Astrocyte (in vitro differentiated cells and primary cell): ENCODE measurements around the gene KLK13. TPM values are rescaled to one million over a fixed set of nuclear protein-coding genes. Genes with fewer than 3 reads are reported as not detected.

Source experiments
- DNase-seq: peaks from one replicate; pipeline ENCODE4 v3.0.0-alpha.2; 2010; ENCODE audit warnings: low read depth
- FAIRE-seq: peaks from 2 replicates; lab custom pipeline; 2011; peaks lifted over from hg19 to GRCh38; lab: Jason Lieb, UNC
- H2AFZ ChIP-seq: 2 replicates; pipeline ENCODE4 v1.6.0; 2012; ENCODE audit warnings: low read depth, low read length, inconsistent platforms
- H3K27ac ChIP-seq: 2 replicates; pipeline ENCODE4 v1.5.1; 2011; ENCODE audit warnings: low read depth, low read length, inconsistent platforms
- H3K27me3 ChIP-seq: 2 replicates; pipeline ENCODE4 v1.6.0; 2011; ENCODE audit warnings: low read length, inconsistent platforms; ENCODE audit not compliant: insufficient read depth
- H3K36me3 ChIP-seq: 2 replicates; pipeline ENCODE4 v1.5.1; 2011; ENCODE audit warnings: low read length, inconsistent platforms; ENCODE audit not compliant: insufficient read depth
- H3K4me1 ChIP-seq: 2 replicates; pipeline ENCODE4 v1.5.1; 2011; ENCODE audit warnings: low read length, inconsistent platforms; ENCODE audit not compliant: insufficient read depth
- H3K4me2 ChIP-seq: 2 replicates; pipeline ENCODE4 v1.6.0; 2012; ENCODE audit warnings: low read length, inconsistent platforms
- H3K4me3 ChIP-seq: 2 replicates; pipeline ENCODE4 v1.5.1; 2011; ENCODE audit warnings: low read depth, mild to moderate bottlenecking, low read length, inconsistent platforms; ENCODE audit not compliant: insufficient read depth
- H3K79me2 ChIP-seq: 2 replicates; pipeline ENCODE4 v1.6.0; 2012; ENCODE audit warnings: mild to moderate bottlenecking, low read length, inconsistent platforms; ENCODE audit not compliant: insufficient read depth
- H3K9ac ChIP-seq: 2 replicates; pipeline ENCODE4 v1.6.0; 2012; ENCODE audit warnings: mild to moderate bottlenecking, low read length, inconsistent platforms
- H3K9me3 ChIP-seq: 2 replicates; pipeline ENCODE4 v1.5.1; 2012; ENCODE audit warnings: low read depth, mild to moderate bottlenecking, low read length, inconsistent platforms; ENCODE audit not compliant: insufficient read depth
- H4K20me1 ChIP-seq: 2 replicates; pipeline ENCODE4 v1.6.0; 2012; ENCODE audit warnings: low read length, inconsistent platforms; ENCODE audit not compliant: insufficient read depth
- H3K27ac Mint-ChIP-seq: one replicate; pipeline ENCODE4 v1.8.0; 2021; ENCODE audit warnings: mild to moderate bottlenecking, mixed read lengths; ENCODE audit not compliant: unreplicated experiment
- H3K27me3 Mint-ChIP-seq: one replicate; pipeline ENCODE4 v1.8.0; 2021; ENCODE audit warnings: low read depth, mixed read lengths; ENCODE audit not compliant: unreplicated experiment
- H3K36me3 Mint-ChIP-seq: one replicate; pipeline ENCODE4 v1.8.0; 2021; ENCODE audit warnings: low read depth, mixed read lengths; ENCODE audit not compliant: unreplicated experiment
- H3K4me1 Mint-ChIP-seq: one replicate; pipeline ENCODE4 v1.8.0; 2021; ENCODE audit warnings: low read depth, mixed read lengths; ENCODE audit not compliant: unreplicated experiment
- H3K4me3 Mint-ChIP-seq: one replicate; pipeline ENCODE4 v1.8.0; 2021; ENCODE audit warnings: mild to moderate bottlenecking, moderate library complexity, mixed read lengths; ENCODE audit not compliant: unreplicated experiment
- H3K9me3 Mint-ChIP-seq: one replicate; pipeline ENCODE4 v1.8.0; 2021; ENCODE audit warnings: mild to moderate bottlenecking, mixed read lengths; ENCODE audit not compliant: unreplicated experiment
- CTCF ChIP-seq: IDR thresholded peaks from 2 replicates; pipeline ENCODE4 v1.5.1; 2011; ENCODE audit warnings: low read depth, mild to moderate bottlenecking, inconsistent platforms, low read length, moderate library complexity; ENCODE audit not compliant: insufficient read depth
- EZH2 ChIP-seq: IDR thresholded peaks from 2 replicates; pipeline ENCODE4 v1.6.1; 2012; ENCODE audit warnings: mild to moderate bottlenecking, low read length, inconsistent platforms; ENCODE audit not compliant: insufficient read depth
- total RNA-seq: library from RNA; stranded (reverse); gene quantifications from 2 replicates; pipeline ENCODE4 v1.2.1, GENCODE V29; 2021

The KLK13 gene
- total RNA-seq, 1 donor from 2014 or later = 0.32 TPM

GRCh38 chr19:51023946-51024345 lies 40.9 kb downstream of the KLK13 start:
- Histone ChIP-seq H4K20me1 (no peaks in the 10 kb centered on the region), H3K9me3 (no peaks in the 10 kb centered on the region), H3K27me3 (no peaks in the 10 kb centered on the region), H3K27ac (no peak overlapping the region), H3K4me3 (no peak overlapping the region), H3K36me3 (no peaks in the 10 kb centered on the region), H3K79me2 (no peaks in the 10 kb centered on the region), H3K4me1 (no peaks in the 10 kb centered on the region), H3K9ac (no peak overlapping the region), H2AFZ (no peak overlapping the region), H3K4me2 (no peak overlapping the region)
- no peaks in the 10 kb centered on the region for H3K4me1 Mint-ChIP-seq
- H3K4me3 Mint-ChIP-seq = no peak overlapping the region
- DNase-seq = no peak
- H3K27me3 Mint-ChIP-seq = peaks cover 57% of the 10 kb centered on the region
- no peak overlapping the region for H3K27ac Mint-ChIP-seq
- FAIRE-seq = no peak
- no peak for TF ChIP-seq CTCF
- no peak for TF ChIP-seq EZH2
- no peaks in the 10 kb centered on the region for H3K9me3 Mint-ChIP-seq
- no peaks in the 10 kb centered on the region for H3K36me3 Mint-ChIP-seq

GRCh38 chr19:51022526-51022925 lies 42.4 kb downstream of the KLK13 start:
- Histone ChIP-seq H3K4me1 (no peaks in the 10 kb centered on the region), H3K79me2 (no peaks in the 10 kb centered on the region), H3K4me3 (no peak overlapping the region), H3K27ac (no peak overlapping the region), H3K9me3 (no peaks in the 10 kb centered on the region), H2AFZ (no peak overlapping the region), H3K4me2 (no peak overlapping the region), H3K36me3 (no peaks in the 10 kb centered on the region), H3K27me3 (no peaks in the 10 kb centered on the region), H4K20me1 (no peaks in the 10 kb centered on the region), H3K9ac (no peak overlapping the region)
- no peak overlapping the region for H3K4me3 Mint-ChIP-seq
- H3K4me1 Mint-ChIP-seq = peaks cover 2% of the 10 kb centered on the region
- DNase-seq (no peak), FAIRE-seq (no peak)
- no peak overlapping the region for H3K27ac Mint-ChIP-seq
- H3K27me3 Mint-ChIP-seq = peaks cover 57% of the 10 kb centered on the region
- no peaks in the 10 kb centered on the region for H3K36me3 Mint-ChIP-seq
- H3K9me3 Mint-ChIP-seq = peaks cover 2% of the 10 kb centered on the region
- TF ChIP-seq EZH2 (no peak), CTCF (no peak)

GRCh38 chr19:51020988-51021651 lies 43.8 kb downstream of the KLK13 start:
- H4K20me1 ChIP-seq = no peaks in the 10 kb centered on the region
- Mint-ChIP-seq H3K4me3 (no peak overlapping the region), H3K27me3 (peaks cover 61% of the 10 kb centered on the region), H3K9me3 (peaks cover 5% of the 10 kb centered on the region), H3K36me3 (no peaks in the 10 kb centered on the region), H3K4me1 (peaks cover 5% of the 10 kb centered on the region), H3K27ac (no peak overlapping the region)
- H3K27ac ChIP-seq = no peak overlapping the region
- no peak overlapping the region for H3K4me2 ChIP-seq
- H3K9me3 ChIP-seq = no peaks in the 10 kb centered on the region
- FAIRE-seq = peak; percentile 26
- H3K36me3 ChIP-seq = no peaks in the 10 kb centered on the region
- H3K79me2 ChIP-seq = no peaks in the 10 kb centered on the region
- no peak overlapping the region for H3K4me3 ChIP-seq
- DNase-seq = peak; percentile 27
- H3K4me1 ChIP-seq = no peaks in the 10 kb centered on the region
- H3K9ac ChIP-seq = no peak overlapping the region
- H3K27me3 ChIP-seq = peaks cover 5% of the 10 kb centered on the region
- no peak overlapping the region for H2AFZ ChIP-seq
- TF ChIP-seq EZH2 (no peak), CTCF (peak; percentile 55)
